CD4-positive, alpha-beta T cell treated with Interleukin-21 for 1 hour (primary cell): ENCODE measurements around the gene NUDCD3.
"Not testable (repeated sequence)": the region's sequence is repeated elsewhere in the genome, so short reads cannot be mapped to it uniquely, and the experiment has no call there.

Experiments
- DNase-seq: peaks from one replicate; pipeline ENCODE4 v3.0.0-alpha.2; 2020

NUDCD3 gene

GRCh38 chr7:44517175-44517574, 26.7 kb upstream of the NUDCD3 start:
- no peak for DNase-seq

DNA sequence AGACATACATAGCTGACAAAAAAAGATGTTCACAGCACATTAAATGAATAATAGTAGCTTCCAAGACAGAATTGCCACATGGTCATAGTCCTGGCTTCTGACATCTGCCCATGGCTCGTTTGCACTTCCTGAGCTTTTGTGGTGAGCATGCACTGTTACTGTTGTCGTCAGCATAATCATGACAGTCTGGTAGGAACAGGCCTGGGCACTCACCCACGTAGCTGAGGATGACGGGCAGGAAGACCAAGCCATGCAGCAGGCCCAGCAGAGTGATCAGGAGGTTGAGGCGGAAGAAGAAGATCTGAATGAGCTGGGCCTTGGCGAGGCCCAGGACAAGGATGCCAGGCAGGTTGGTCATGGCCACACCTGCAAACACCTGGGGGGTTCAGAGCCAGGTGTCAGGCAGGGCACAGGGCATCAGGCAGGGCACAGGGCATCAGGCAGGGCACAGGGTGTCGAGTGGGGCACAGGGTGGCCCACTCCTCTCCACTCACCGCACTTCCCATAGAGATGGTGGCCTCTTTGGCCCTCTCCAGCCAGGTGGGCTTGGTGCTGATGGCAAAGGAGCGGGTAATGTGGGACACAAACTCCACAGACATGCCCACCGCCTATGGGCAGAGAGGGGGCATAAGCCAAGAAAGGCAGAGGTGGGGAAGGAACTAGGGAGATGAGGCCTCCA, 25.3 kb upstream of the NUDCD3 start:
- no peak for DNase-seq

DNA sequence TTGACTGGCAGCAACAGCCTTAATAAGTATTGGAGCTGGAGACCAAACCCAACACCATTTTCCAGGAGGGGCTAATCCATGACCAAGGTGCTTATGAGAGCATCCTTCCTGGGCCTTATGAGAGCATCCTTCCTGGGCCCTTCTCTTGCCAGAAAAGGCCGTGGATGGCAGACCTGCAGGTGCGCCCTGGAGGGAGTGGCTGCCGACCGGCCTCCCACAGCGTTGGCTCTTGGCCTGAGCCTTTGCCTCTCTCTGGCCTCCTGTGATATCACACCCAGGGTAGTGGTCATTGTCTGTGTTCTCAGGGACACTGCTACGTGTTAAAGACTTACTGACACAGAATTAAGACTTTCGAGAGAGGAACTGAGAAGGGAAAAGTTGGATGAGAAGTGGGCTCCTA, 22.3 kb upstream of the NUDCD3 start:
- no peak for DNase-seq

DNA sequence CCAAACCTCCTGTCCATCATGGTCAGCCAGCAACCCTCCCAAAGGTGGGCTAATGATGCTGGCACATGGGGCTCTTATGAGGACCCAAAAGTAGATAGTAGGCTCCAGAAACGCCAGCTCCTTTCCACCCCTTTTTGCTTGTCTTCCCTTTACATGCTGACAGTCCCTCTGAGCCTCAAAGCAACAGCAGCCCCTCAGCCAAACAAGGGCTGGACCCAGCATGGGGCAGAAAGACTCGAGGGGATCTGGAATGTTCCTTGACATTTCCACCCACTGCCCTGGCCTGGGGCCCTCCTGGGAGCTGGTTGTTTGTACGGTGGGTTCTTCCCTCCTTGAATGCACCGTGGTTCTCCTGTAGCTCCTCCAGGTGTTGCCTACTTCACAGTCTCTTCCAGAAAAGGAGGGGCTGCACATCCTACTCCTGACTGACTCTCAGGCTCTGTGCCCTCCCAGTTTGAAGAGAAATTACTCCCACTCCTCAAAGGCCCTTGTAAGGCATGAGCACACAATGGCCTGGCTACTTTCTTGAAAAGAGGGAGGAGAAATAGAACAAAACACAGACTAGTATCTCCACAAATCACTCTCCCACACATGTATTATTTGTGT, 21.5 kb upstream of the NUDCD3 start:
- no peak for DNase-seq

DNA sequence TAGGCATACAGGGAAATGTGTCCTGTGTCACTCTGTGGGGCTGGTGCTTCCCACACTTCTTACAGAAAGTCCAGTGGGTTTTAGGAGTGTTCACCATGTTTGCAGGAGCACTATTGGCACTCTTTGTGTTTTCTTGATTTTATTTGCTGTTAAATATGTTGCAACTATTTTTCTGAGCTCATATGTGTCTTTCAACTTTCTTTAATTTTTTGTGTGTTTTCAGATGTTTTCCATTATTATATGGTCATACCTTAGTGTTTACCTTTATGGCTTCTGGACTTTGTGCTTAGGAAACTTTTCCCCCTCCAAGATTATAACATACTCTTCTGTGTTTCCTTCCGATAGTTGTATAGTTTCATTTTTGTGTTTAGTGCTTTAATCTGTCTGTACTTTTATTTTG, 20.8 kb upstream of the NUDCD3 start:
- no peak for DNase-seq

DNA sequence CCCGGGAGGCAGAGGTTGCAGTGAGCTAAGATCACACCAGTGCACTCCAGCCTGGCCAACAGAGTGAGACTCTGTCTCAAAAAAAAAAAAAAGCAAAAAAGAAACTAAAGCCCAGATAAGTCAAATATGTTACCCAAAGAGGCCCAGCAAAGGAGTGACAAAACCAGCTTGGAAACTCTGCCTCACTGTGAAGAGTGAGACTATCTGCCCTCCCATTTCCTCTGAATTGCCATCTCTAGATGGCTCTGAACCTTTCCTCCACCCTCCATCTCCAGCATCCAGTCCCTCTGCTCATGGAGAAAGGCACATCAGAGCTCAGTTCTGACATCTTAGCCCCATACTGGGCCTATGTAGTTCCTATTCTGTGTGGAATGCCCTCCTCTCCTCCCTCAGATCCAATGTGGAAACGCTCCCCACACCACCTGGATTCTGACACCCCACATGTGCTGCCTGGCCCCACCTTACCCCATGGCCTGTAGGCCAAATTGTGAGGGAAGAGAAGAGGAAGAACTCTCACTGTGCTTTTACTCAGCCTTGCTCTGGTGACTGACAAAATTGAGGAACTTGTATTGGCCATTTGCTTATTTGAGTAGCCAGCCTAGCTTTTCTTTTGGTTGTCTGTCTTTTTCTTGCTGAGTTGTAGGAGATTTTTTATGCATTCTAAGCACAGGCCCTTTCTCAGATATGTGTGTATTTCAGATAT, 18.0 kb upstream of the NUDCD3 start:
- no peak for DNase-seq

DNA sequence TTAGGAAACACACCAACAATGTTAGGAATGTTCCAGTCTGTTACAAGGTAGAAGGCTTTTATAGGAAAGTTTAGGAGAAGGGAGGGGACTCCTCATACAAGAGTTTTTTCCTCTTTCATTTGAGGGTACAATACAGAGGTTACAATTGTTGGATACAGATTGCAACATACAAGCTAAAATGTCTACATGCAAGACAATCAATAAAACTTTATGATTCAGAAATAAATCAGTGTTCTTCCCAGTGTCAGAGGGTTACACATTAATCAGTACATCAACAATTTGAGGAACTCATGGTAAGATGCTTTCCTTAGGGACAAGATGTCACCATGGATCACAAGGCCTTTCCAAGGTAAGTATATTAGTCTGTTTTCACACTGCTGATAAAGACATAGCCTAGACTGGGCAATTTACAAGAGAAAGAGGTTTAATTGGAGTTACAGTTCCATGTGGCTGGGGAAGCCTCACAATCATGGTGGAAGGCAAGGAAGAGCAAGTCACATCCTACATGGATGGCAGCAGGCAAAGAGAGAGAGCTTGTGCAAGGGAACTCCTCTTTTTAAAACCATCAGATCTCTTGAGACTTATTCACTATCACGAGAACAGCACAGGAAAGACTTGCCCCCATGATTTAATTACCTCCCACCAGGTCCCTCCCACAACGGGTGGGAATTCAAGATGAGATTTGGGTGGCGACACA, 16.3 kb upstream of the NUDCD3 start:
- DNase-seq: not testable (repeated sequence)

GRCh38 chr7:44505595-44505994, 15.1 kb upstream of the NUDCD3 start:
- no peak for DNase-seq

DNA sequence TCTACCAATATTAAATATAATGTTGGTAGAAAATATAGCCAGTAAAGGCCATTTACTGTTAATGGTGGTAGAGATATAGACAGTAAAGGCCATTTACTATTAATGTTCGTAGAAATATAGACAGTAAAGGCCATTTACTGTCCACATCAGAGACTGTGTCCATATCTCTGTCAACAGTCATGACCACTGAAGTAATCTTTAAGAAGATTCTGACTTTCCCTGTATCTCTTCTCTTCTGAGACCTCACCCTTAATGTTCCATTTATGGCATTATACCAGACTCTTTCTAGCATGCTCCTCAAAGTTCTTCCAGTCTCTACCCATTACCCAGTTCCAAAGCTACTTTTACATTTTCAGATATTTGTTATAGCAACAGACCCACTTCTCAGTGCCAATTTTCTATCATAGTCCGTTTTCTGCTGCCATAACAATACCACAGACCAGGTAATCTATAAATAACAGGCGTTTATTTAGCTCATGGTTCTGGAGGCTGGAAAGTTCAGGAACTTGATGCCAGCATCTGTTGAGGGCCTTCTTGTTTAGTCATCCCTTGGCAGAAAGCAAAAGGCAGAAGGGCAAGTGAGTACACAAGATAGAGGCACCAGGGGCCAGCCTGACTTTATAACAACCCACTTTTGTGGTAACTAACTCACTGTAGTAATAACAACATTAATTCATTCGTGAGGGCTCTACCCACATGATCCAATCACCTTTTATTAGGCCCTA, 7.9 kb upstream of the NUDCD3 start:
- no peak for DNase-seq

DNA sequence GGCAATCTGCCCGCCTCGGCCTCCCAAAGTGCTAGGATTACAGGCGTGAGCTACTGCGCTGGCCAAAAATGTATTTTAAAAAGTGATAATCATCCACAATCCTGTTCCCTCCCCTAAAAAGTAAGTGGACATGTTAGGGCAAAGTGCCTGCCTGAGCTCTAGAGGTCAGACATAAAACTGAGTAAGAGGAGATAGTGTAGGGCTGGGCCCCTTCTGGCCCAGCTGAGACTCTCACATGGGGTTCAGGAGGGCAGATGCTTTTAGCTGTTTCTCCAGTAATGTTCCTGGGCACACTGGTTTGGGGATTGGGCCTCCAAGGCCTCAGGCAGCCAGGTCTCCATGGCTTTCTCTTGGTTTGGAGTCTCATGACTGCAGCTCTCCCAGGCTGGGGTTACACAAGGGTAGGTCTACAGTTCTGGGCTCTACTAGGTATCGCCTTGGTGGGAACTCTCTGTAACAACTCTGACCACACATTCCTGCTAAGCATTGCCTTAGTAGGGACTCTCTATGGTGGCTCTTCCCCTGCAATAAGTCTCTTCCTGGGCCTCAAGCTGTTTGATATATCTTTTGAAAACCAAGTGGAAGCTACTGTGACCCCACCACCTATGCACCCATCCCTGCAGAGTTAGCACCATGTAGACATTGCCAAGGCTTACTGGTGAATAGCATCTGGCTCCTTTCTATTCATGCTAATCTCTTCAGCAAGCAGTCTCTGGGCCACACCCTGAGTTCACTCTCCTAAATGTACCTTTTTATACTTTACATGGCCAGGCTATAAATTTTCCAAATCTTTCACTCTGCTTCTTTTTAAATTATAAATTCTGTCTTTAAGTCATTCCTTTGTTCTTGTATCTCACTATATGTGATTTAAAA, 6.9 kb upstream of the NUDCD3 start:
- DNase-seq: no peak

- DNase-seq: no peak
These were observed 5.9 kb upstream of the NUDCD3 start for GRCh38 chr7:44496385-44496784.

DNA sequence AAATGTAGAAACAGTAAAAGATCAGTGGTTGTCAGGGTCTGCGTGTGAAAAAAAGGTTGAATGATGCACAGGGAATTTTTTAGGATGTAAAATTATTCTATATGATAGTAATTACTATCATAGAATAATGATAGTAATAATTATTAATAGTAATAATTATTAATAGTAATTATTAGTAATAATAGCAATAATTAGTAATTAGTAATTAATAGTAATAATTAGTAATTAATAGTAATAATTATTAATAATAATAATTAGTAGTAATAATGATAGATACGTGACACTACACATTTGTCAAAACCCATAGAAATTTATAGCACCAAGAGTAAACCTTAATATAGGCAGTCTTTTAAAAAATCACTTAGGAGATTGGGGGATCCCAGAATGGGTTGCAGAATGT, 4.5 kb upstream of the NUDCD3 start:
- DNase-seq: no peak

DNA sequence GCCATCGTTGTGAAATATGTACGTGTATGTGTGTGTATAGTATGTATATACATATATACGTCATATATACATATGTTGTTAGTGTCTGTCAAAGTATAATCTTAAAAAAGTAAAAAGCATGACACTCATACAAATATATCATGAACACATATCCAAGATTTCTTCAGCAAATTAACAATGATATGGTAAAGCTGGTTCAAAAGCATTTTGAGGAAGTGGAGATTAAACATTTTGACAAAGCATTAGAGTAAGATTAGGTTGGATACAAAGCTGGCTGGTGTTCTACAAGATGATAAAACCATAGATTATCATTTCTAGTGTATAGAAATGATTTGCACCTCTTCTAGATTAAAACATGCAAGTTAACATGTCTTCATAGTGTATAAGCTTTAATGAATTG, 771 bp upstream of the NUDCD3 start:
- no peak for DNase-seq

DNA sequence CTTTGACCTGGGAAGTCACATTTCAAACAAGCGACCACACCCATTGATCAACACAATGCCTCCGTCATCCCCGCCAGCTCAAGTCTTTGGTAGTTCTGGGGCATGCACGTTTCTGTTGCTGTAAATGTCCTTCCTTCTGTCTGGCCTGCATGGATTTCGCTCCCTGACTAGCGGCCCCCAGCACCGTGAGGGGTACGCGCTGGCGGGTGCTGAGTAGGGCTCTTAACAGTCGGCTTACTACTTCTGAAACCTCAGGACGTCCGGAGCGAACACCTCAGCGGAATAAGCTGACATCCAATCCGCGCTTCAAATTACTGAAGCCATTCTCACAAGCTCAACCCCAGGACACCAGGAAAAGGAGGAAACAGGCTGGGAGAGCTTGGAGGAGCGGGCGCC, 505 bp downstream of the NUDCD3 start:
- DNase-seq: peak; percentile 56

GRCh38 chr7:44488955-44489354, 1.5 kb downstream of the NUDCD3 start:
- DNase-seq: no peak

DNA sequence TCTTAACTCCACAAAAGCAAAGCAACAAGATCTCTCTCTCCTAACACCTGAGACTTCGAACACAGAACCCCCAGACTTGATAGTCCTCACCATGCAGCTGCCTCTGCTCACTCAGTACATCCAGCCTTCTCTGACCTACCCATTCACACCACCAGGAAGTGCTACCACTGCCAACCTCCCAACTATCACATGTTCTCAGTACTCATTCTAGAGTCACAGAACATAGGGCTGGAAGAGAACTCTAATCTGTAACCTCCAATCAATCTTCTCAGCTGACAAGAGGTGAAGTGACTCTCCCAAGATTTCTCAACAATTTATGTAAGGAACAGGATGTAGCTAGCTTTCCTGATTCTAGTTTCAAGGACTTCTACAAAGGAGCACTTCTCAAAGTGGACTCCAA, 3.8 kb downstream of the NUDCD3 start:
- DNase-seq: no peak

DNA sequence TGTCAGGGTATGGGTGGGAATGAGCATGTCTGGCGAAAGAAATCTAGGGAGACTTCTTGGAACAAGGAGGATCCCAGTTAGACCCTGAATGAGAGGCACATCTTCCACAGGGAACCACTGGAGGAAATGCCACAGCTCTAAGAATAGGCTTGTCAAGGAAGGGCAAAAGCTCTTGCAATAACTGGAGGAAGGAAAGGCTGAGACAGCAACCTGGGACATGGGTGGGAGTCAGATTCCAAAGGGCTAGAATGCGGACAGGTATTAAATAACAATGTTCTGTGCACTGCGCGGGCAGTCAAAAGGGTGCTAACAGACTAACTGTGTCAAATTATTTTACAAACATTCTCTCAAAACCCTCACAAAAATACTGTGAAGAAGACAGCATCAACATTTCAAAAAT, 4.5 kb downstream of the NUDCD3 start:
- DNase-seq: no peak

- DNase-seq: no peak
These were observed 5.8 kb downstream of the NUDCD3 start for GRCh38 chr7:44484482-44485313.

DNA sequence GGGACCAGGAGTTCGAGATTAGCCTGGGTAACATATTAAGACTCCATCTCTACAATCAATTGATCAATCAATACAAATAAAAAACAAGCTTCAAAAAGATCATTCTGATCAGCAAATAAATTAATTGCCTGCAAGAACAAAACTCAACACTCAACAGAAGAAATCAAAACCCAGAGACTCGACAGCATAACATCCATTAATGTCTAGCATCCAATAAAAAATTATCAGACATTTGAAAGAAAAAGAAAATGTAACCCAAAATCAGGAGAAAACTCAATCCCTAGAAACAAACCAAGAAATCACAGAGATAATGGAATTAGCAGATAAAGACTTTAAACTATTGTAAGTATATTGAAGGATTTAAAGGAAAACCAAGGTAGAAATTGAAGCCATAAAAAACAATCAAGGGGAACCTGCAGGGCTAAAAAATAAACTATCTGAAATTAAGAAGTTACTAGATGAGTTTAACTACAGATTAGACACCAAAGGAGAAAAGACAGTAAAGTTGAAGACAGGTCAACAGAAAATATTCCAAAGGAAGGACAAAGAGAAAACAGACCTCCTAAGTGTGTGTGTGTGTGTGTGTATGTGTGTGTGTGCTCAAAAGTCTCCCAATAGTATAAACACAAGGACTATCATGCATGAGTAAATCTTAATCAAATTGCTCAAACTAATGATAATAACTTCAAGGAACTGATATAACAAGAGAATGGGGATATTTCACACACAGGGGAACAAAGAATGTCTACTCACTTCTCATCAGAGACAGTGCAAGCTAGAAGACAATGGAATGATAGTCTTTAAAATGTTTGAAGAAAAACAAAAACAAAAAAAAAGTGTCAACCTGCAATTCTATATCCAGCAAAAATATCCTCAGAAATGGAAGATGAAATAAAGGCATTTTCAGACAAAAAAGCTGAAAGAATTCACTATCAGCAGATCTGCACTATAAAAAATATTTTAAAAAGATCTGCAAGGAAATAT, 7.7 kb downstream of the NUDCD3 start:
- DNase-seq: no peak

- no peak for DNase-seq
These were observed 12.5 kb downstream of the NUDCD3 start for GRCh38 chr7:44477938-44478337.
